GM12875 (cell line): ENCODE results near the gene GCNT2.
"Not testable (repeated sequence)": the region's sequence is repeated elsewhere in the genome, so short reads cannot be mapped to it uniquely, and the experiment has no call there.

Source experiments
- H3K4me3 ChIP-seq: one replicate; pipeline ENCODE4 v1.5.1; 2011; ENCODE audit warnings: low read depth, low read length, control low read depth
- CTCF ChIP-seq: IDR thresholded peaks from 2 replicates; pipeline ENCODE4 v1.5.1; 2011; ENCODE audit warnings: low read depth, mild to moderate bottlenecking, control low read depth, inconsistent platforms, low read length, moderate library complexity, borderline replicate concordance; ENCODE audit not compliant: insufficient read depth

The GCNT2 gene

GRCh38 chr6:10484912-10485311 is 36.2 kb upstream of the GCNT2 start:
- no peak for TF ChIP-seq CTCF
- no peak overlapping the region for H3K4me3 ChIP-seq

- TF ChIP-seq CTCF, result no peak
- H3K4me3 ChIP-seq, result no peak overlapping the region
Observed at GRCh38 chr6:10485406-10485805, 35.7 kb upstream of the GCNT2 start.

GRCh38 chr6:10486215-10486614 is 34.9 kb upstream of the GCNT2 start:
- no peak for TF ChIP-seq CTCF

GRCh38 chr6:10486944-10487588 is 34.1 kb upstream of the GCNT2 start:
- H3K4me3 ChIP-seq, result not testable (repeated sequence)

More at GRCh38 chr6:10486215-10486614, 34.9 kb upstream of the GCNT2 start:
- no peak overlapping the region for H3K4me3 ChIP-seq

- TF ChIP-seq CTCF, result no peak
- no peak overlapping the region for H3K4me3 ChIP-seq
Observed at GRCh38 chr6:10487668-10488327, 33.4 kb upstream of the GCNT2 start.

GRCh38 chr6:10491463-10491862 is 29.7 kb upstream of the GCNT2 start:
- no peak for TF ChIP-seq CTCF
- H3K4me3 ChIP-seq, result no peak overlapping the region

GRCh38 chr6:10491905-10492304 is 29.2 kb upstream of the GCNT2 start:
- H3K4me3 ChIP-seq, result not testable (repeated sequence)

GRCh38 chr6:10495029-10495428 is 26.1 kb upstream of the GCNT2 start:
- H3K4me3 ChIP-seq, result no peak overlapping the region
- TF ChIP-seq CTCF, result no peak
